Activated B cell treated with CpG ODN at 0.5 μM for 24 hours (primary cell): ENCODE results near the gene ACOT11. TPM values are rescaled to one million over a fixed set of nuclear protein-coding genes. Genes with fewer than 3 reads are reported as not detected.

Experiments
- ATAC-seq: fragments of 200-7000 bp; cut with Tn5 transposase; one replicate; pipeline ENCODE4 v1.10.0; 2021; ENCODE audit warnings: low read depth, mild to moderate bottlenecking, moderate library complexity
- CTCF ChIA-PET: fragments of 350-600 bp; sonication (Branson Sonifier 250); formaldehyde crosslinking; loops from one replicate; lab custom pipeline; 2021; ENCODE audit warnings: antibody characterized with exemption; lab: Charles Lee
- POLR2A ChIA-PET: fragments of 350-600 bp; sonication (Branson Sonifier 250); formaldehyde crosslinking; loops from one replicate; lab custom pipeline; 2021; ENCODE audit warnings: antibody characterized with exemption; lab: Charles Lee
- DNase-seq: peaks from one replicate; pipeline ENCODE4 v3.0.0; 2022
- H3K27ac Mint-ChIP-seq: one replicate; pipeline ENCODE4 v1.8.0; 2020; ENCODE audit warnings: mixed read lengths
- H3K27me3 Mint-ChIP-seq: one replicate; pipeline ENCODE4 v1.8.0; 2021; ENCODE audit warnings: mixed read lengths
- H3K36me3 Mint-ChIP-seq: one replicate; pipeline ENCODE4 v1.8.0; 2021; ENCODE audit warnings: low read depth, mixed read lengths
- H3K4me1 Mint-ChIP-seq: one replicate; pipeline ENCODE4 v1.8.0; 2021; ENCODE audit warnings: mixed read lengths
- H3K4me3 Mint-ChIP-seq: one replicate; pipeline ENCODE4 v1.8.0; 2020; ENCODE audit warnings: mild to moderate bottlenecking, mixed read lengths
- H3K9me3 Mint-ChIP-seq: one replicate; pipeline ENCODE4 v1.8.0; 2020; ENCODE audit warnings: mixed read lengths
- CTCF ChIP-seq: fragments of 200-600 bp; IDR thresholded peaks from one replicate; pipeline ENCODE4 v1.8.0; 2022; ENCODE audit warnings: antibody characterized with exemption, mild to moderate bottlenecking
- intact Hi-C: fragments of 100-400 bp; cut with micrococcal nuclease; formaldehyde crosslinking; loops from one replicate; pipeline ENCODE4 v1.15.1; 2024
- total RNA-seq: library from RNA; stranded (reverse); gene quantifications from 2 replicates; pipeline ENCODE4 v1.2.3, GENCODE V29; 2022

ACOT11 gene
- total RNA-seq, 1 donor from 2014 or later = 0.16 TPM

GRCh38 chr1:54606990-54607325, 58.9 kb downstream of the ACOT11 start:
- POLR2A ChIA-PET = no interaction called here
- ATAC-seq = no peak
- no peak overlapping the region for H3K27ac Mint-ChIP-seq
- intact Hi-C loops = no loop called here
- H3K4me1 Mint-ChIP-seq = peaks cover 3% of the 10 kb centered on the region
- peaks cover 2% of the 10 kb centered on the region for H3K27me3 Mint-ChIP-seq
- TF ChIP-seq CTCF = no peak
- CTCF ChIA-PET = no interaction called here
- no peak for DNase-seq
- H3K4me3 Mint-ChIP-seq = no peak overlapping the region
- H3K9me3 Mint-ChIP-seq = no peaks in the 10 kb centered on the region
- no peaks in the 10 kb centered on the region for H3K36me3 Mint-ChIP-seq

- ATAC-seq = no peak
- intact Hi-C loops = no loop called here
- peaks cover 2% of the 10 kb centered on the region for H3K27me3 Mint-ChIP-seq
- no peak overlapping the region for H3K4me3 Mint-ChIP-seq
- TF ChIP-seq CTCF = no peak
- H3K36me3 Mint-ChIP-seq = no peaks in the 10 kb centered on the region
- H3K9me3 Mint-ChIP-seq = no peaks in the 10 kb centered on the region
- ChIA-PET POLR2A (no interaction called here), CTCF (no interaction called here)
- DNase-seq = no peak
- H3K27ac Mint-ChIP-seq = no peak overlapping the region
- H3K4me1 Mint-ChIP-seq = peaks cover 3% of the 10 kb centered on the region
Observed at GRCh38 chr1:54607821-54608565, 60.0 kb downstream of the ACOT11 start.

- POLR2A ChIA-PET = no interaction called here
- no peak for DNase-seq
- H3K4me3 Mint-ChIP-seq = no peak overlapping the region
- H3K27me3 Mint-ChIP-seq = peaks cover 2% of the 10 kb centered on the region
- no peak for TF ChIP-seq CTCF
- H3K4me1 Mint-ChIP-seq = peaks cover 3% of the 10 kb centered on the region
- no peak overlapping the region for H3K27ac Mint-ChIP-seq
- intact Hi-C loops = no loop called here
- H3K36me3 Mint-ChIP-seq = no peaks in the 10 kb centered on the region
- CTCF ChIA-PET = no interaction called here
- H3K9me3 Mint-ChIP-seq = no peaks in the 10 kb centered on the region
- no peak for ATAC-seq
Observed at GRCh38 chr1:54608566-54609230, 60.7 kb downstream of the ACOT11 start.

- DNase-seq (no peak), ATAC-seq (no peak)
- no peak for TF ChIP-seq CTCF
- peaks cover 2% of the 10 kb centered on the region for H3K27me3 Mint-ChIP-seq
- H3K4me1 Mint-ChIP-seq = peaks cover 3% of the 10 kb centered on the region
- ChIA-PET CTCF (no interaction called here), POLR2A (no interaction called here)
- no peaks in the 10 kb centered on the region for H3K36me3 Mint-ChIP-seq
- intact Hi-C loops = no loop called here
- no peak overlapping the region for H3K4me3 Mint-ChIP-seq
- no peak overlapping the region for H3K27ac Mint-ChIP-seq
- no peaks in the 10 kb centered on the region for H3K9me3 Mint-ChIP-seq
Observed at GRCh38 chr1:54609301-54609921, 61.4 kb downstream of the ACOT11 start.

GRCh38 chr1:54610048-54610447, 62.0 kb downstream of the ACOT11 start:
- ChIA-PET CTCF (no interaction called here), POLR2A (no interaction called here)
- Mint-ChIP-seq H3K27me3 (peaks cover 2% of the 10 kb centered on the region), H3K4me3 (no peak overlapping the region), H3K27ac (no peak overlapping the region), H3K4me1 (no peaks in the 10 kb centered on the region), H3K36me3 (no peaks in the 10 kb centered on the region), H3K9me3 (no peaks in the 10 kb centered on the region)
- intact Hi-C loops = no loop called here
- no peak for ATAC-seq
- no peak for DNase-seq
- TF ChIP-seq CTCF = no peak
